ENCODE results near the gene GLI2. TPM values are rescaled to one million over a fixed set of nuclear protein-coding genes. Genes with fewer than 3 reads are reported as not detected.

The GLI2 gene
- polyA plus RNA-seq, 2 of the 4 experiments (the other 2 are of a cell fraction): 5.6 to 12.5 TPM

DNA sequence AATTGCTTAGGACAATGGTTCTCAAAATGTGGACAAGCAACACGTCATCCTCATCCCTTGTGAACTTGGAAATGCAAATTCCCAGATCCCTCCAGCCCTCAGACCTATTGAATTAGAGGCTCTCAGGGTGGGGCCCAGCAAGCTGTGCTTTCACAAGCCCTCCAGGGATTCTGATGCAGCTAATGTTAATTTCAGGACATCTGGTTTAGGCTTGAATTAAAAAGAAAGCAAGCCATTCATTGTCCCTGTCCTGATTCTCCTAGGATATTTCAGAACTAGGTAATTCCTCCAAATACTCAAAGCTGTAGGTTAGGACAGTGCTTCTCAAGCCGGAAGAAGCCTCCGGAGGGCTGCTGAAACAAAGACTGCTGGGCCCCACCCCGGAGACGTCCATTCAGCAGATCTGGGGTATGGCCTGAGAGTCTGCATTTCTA, 26.0 kb upstream of the GLI2 start:
- Histone ChIP-seq H3K9me3 (no peaks in the 10 kb centered on the region), H3K27ac (no peak overlapping the region), H3K4me1 (peaks cover 4% of the 10 kb centered on the region; the same call in 2 of the 3 replicates), H3K4me2 (no peak overlapping the region), H3K4me3 (no peak overlapping the region)
- ChIA-PET POLR2A (no interaction called here), CTCF (interaction anchor here (1.6 to 6.7 kb wide), 3 partner anchors 14 to 367 kb away, joined by 6 to 43 read pairs (median 7); no protein-coding TSS in a partner anchor)
- no peak for DNase-seq (ENCODE audit: low read depth in 1 of 2, low spot score in 1 of 2)
- FAIRE-seq: no peak
- no peak for TF ChIP-seq CBX8 (IDR thresholded peaks at IDR 0.05)
- no peak for TF ChIP-seq EHMT2 (IDR thresholded peaks at IDR 0.05; ENCODE audit: low read depth)
- TF ChIP-seq JUNB (IDR thresholded peaks at IDR 0.05): no peak
- no peak for TF ChIP-seq ZC3H11A (IDR thresholded peaks at IDR 0.05)
- no peak for TF ChIP-seq NR3C1 (IDR thresholded peaks at IDR 0.05)
- TF ChIP-seq, protein P1, sequence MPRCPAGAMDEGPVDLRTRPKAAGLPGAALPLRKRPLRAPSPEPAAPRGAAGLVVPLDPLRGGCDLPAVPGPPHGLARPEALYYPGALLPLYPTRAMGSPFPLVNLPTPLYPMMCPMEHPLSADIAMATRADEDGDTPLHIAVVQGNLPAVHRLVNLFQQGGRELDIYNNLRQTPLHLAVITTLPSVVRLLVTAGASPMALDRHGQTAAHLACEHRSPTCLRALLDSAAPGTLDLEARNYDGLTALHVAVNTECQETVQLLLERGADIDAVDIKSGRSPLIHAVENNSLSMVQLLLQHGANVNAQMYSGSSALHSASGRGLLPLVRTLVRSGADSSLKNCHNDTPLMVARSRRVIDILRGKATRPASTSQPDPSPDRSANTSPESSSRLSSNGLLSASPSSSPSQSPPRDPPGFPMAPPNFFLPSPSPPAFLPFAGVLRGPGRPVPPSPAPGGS (IDR thresholded peaks at IDR 0.05): no peak
- no peak for TF ChIP-seq USF2 (IDR thresholded peaks at IDR 0.05)
- TF ChIP-seq ESRRA (IDR thresholded peaks at IDR 0.05; ENCODE audit: borderline replicate concordance, low read length): no peak
- TF ChIP-seq HMGXB4 (CRISPR knock-in tag; IDR thresholded peaks at IDR 0.05; ENCODE audit: borderline replicate concordance): no peak
- TF ChIP-seq HOXB5 (CRISPR knock-in tag; IDR thresholded peaks at IDR 0.05): no peak
- no peak for TF ChIP-seq FOXS1 (CRISPR knock-in tag; IDR thresholded peaks at IDR 0.05)
- TF ChIP-seq PHF8 (IDR thresholded peaks at IDR 0.05; ENCODE audit: borderline replicate concordance, low read depth): no peak
- no peak for TF ChIP-seq RNF2 (IDR thresholded peaks at IDR 0.05; ENCODE audit: borderline replicate concordance, low read depth)
- TF ChIP-seq CBX2 (IDR thresholded peaks at IDR 0.05; ENCODE audit: borderline replicate concordance, low read depth): no peak
- ATAC-seq: no peak
- WGBS (ENCODE audit: missing lambda C conversion rate): 89% methylated on average over 5 of the region's 5 CpGs

GRCh38 chr2:120710256-120710655, 25.4 kb upstream of the GLI2 start:
- DNase-seq (ENCODE audit: low read depth in 1 of 2, low spot score in 1 of 2): no peak
- Histone ChIP-seq H3K27ac (no peak overlapping the region), H3K9me3 (no peaks in the 10 kb centered on the region), H3K4me3 (no peak overlapping the region), H3K4me2 (no peak overlapping the region), H3K4me1 (no peaks in the 10 kb centered on the region)
- TF ChIP-seq KDM5A (IDR thresholded peaks at IDR 0.05): no peak
- no peak for TF ChIP-seq FOXS1 (CRISPR knock-in tag; IDR thresholded peaks at IDR 0.05)
- TF ChIP-seq, protein P2, sequence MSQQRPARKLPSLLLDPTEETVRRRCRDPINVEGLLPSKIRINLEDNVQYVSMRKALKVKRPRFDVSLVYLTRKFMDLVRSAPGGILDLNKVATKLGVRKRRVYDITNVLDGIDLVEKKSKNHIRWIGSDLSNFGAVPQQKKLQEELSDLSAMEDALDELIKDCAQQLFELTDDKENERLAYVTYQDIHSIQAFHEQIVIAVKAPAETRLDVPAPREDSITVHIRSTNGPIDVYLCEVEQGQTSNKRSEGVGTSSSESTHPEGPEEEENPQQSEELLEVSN (IDR thresholded peaks at IDR 0.05; ENCODE audit: borderline replicate concordance, low read depth): no peak
- TF ChIP-seq, protein P3, sequence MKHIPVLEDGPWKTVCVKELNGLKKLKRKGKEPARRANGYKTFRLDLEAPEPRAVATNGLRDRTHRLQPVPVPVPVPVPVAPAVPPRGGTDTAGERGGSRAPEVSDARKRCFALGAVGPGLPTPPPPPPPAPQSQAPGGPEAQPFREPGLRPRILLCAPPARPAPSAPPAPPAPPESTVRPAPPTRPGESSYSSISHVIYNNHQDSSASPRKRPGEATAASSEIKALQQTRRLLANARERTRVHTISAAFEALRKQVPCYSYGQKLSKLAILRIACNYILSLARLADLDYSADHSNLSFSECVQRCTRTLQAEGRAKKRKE (CRISPR knock-in tag; IDR thresholded peaks at IDR 0.05; ENCODE audit: low read depth): no peak
- TF ChIP-seq POLR2A (IDR thresholded peaks at IDR 0.05; ENCODE audit: low read length): no peak
- no peak for TF ChIP-seq ZFP36 (IDR thresholded peaks at IDR 0.05; ENCODE audit: borderline replicate concordance, partially characterized antibody)
- no peak for TF ChIP-seq PHF8 (IDR thresholded peaks at IDR 0.05; ENCODE audit: borderline replicate concordance, low read depth)
- TF ChIP-seq TFCP2L1 (CRISPR knock-in tag; IDR thresholded peaks at IDR 0.05): no peak
- TF ChIP-seq JUN (IDR thresholded peaks at IDR 0.05): no peak
- no peak for TF ChIP-seq ESRRA (IDR thresholded peaks at IDR 0.05; ENCODE audit: borderline replicate concordance, low read length)
- no peak for TF ChIP-seq ELK1 (IDR thresholded peaks at IDR 0.05; ENCODE audit: low read depth, low read length)
- no peak for TF ChIP-seq BHLHE40 (IDR thresholded peaks at IDR 0.05; ENCODE audit: low read depth, low read length)
- no peak for TF ChIP-seq GATA3 (IDR thresholded peaks at IDR 0.05; ENCODE audit: borderline replicate concordance)
- no peak for TF ChIP-seq SMC3 (IDR thresholded peaks at IDR 0.05)
- TF ChIP-seq CHD4 (IDR thresholded peaks at IDR 0.05; ENCODE audit: borderline replicate concordance): no peak
- ChIA-PET CTCF (interaction anchor here (1.1 to 6.7 kb wide), 5 partner anchors 15 to 366 kb away, joined by 3 to 43 read pairs (median 6); no protein-coding TSS in a partner anchor), POLR2A (no interaction called here)
- no peak for ATAC-seq
- no peak for FAIRE-seq
- 94% methylated on average over 16 of the region's 16 CpGs for WGBS (ENCODE audit: missing lambda C conversion rate)

Data from A549 (cell line).